Upper lobe of left lung (tissue), 4 donors: ENCODE results near the gene ANO4.

Experiments
- POLR2A ChIP-seq, 4 donors: fragments of 450-650 bp; IDR thresholded peaks; one replicate each; pipeline ENCODE4 v1.5.1; 2016 to 2017; ENCODE audit warnings: antibody characterized with exemption in 4 of 4, mild to moderate bottlenecking in 2 of 4
- POLR2AphosphoS5 ChIP-seq, 2 donors: sonication (generic); formaldehyde crosslinking; IDR thresholded peaks; one replicate each; pipeline ENCODE4 v1.5.1; 2017; ENCODE audit warnings: antibody characterized with exemption in 2 of 2
- TF ChIP-seq, protein P1 (sequence below), 6 experiments: fragments of 450-650 bp in 4 of 6; fragments of 200-600 bp in 2 of 6; sonication (generic) in 2 of 6; IDR thresholded peaks; one replicate each; pipeline ENCODE4 v1.5.1; 2016 to 2019; ENCODE audit warnings: antibody characterized with exemption in 6 of 6

DNA sequence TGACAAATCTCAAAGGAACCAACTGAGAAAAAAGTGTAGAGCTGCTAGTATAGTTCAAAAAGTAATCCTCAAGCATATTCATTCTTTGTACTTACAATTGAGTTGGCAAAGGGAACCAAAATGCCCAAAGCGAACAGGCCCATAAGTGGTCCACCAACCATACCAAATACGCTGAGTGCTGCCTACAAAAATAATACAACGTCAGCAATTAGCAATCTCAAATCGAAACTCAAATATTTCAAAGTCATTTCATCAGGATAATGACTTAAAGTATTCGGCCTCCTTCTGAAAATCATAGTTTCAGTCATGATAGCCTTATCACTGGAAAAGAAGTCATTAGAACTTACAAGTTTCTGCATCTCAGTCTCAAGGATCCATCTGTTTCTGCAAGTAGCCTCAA, 373.4 kb downstream of the ANO4 start:
- no peak for TF ChIP-seq POLR2AphosphoS5 (IDR thresholded peaks at IDR 0.05)
- TF ChIP-seq, protein P1, sequence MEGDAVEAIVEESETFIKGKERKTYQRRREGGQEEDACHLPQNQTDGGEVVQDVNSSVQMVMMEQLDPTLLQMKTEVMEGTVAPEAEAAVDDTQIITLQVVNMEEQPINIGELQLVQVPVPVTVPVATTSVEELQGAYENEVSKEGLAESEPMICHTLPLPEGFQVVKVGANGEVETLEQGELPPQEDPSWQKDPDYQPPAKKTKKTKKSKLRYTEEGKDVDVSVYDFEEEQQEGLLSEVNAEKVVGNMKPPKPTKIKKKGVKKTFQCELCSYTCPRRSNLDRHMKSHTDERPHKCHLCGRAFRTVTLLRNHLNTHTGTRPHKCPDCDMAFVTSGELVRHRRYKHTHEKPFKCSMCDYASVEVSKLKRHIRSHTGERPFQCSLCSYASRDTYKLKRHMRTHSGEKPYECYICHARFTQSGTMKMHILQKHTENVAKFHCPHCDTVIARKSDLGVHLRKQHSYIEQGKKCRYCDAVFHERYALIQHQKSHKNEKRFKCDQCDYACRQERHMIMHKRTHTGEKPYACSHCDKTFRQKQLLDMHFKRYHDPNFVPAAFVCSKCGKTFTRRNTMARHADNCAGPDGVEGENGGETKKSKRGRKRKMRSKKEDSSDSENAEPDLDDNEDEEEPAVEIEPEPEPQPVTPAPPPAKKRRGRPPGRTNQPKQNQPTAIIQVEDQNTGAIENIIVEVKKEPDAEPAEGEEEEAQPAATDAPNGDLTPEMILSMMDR (IDR thresholded peaks at IDR 0.05): no peak
- no peak for TF ChIP-seq POLR2A (IDR thresholded peaks at IDR 0.05)
